ENCODE data around the gene RASSF8.

The RASSF8 gene

GRCh38 chr12:26113181-26113654 lies 154.7 kb downstream of the RASSF8 start:
- DNase-seq: no peak

GRCh38 chr12:26113853-26114719 lies 155.6 kb downstream of the RASSF8 start:
- DNase-seq: peak; percentile 64

DNA sequence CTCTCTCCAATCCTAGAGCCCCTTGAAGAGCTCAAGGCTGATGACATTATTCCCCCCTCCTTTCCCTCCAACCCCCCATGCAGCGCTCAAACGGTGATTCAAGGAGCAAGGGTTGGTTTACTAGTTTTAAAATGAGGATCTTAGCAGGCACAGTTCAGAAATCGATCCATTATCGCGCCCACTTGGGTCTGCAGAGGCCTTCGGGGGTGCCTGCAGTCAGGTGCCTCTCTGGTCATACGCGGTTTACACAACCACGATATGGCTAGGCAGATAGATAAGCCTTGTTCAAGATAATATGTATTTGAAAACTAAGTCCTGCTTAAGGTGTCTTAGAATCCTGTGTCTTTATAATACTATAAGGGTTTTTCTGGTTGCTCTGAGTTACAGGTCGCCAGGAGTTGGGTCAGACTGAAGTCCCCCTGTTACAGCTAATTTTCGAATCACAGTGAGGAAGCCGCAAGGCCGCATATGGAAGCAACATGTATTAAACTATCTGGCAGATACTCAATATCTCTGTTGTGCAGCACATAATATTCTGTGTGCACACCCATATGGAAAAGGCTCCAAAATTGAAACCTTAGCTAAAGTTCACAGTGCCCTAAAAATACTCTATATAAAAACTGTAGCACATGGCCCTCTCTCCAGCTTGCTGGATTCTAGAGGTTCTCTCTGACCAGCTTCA lies 156.4 kb downstream of the RASSF8 start:
- no peak for DNase-seq

DNA sequence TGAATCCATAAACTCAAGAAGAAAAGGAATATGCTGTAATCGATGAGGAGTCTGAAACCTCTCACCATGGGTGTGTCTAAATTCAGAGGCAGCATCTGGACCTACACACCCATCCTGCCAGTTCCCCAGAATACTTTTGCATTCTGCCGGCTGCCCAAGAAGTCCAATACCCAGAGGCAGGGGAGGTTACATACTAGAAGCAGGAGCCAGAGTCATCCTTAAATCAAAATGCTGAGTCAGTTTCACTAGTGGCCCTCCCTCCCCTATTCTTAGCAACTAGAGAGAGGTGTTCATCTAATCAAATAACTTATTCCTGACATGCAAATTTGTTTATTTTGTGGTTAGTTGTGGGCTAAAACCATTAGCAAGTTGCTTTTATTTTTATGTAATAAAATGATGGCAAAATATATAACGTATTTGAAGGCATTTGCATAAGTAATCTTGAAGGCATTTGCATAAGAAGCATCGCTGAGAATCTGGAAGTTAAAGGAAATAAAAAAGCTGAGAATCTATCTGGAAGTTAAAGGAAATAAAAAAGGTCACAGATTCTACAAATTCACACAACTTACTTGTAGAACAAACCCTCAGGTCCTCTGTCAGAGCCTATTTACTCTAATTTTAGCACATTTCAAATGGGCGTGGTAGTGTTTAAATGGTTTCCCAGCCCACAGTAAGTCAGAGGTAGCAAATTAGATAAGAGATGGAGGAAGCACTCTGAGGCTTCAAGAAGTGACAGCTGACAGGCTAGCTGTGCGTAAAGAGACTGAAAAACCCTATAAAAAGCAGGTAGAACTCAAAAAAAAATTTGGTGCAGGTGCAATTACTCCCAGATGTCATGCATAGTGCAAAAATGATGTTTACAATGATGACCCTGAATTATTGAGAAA lies 158.6 kb downstream of the RASSF8 start:
- DNase-seq: no peak

DNA sequence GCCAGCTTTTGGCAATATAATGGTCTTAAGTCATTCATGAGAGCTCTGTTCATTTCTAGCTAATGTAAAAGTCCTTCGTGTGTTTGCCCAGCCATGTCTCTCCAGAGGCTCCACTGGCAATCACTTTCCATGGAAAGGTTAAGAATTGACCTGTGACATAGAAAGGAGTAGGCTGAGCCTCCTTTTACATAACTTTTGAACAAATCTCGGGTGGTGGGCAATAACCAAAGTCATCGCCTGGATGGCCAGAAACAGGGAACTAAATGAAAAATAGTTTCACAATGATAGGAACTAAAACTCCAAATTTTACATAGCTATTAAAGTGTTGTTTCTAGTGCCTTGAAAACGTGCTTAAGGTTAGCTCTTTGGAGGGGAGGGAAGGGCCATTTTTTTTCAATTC lies 159.8 kb downstream of the RASSF8 start:
- no peak for DNase-seq

GRCh38 chr12:26119391-26119989 lies 161.0 kb downstream of the RASSF8 start:
- no peak for DNase-seq

DNA sequence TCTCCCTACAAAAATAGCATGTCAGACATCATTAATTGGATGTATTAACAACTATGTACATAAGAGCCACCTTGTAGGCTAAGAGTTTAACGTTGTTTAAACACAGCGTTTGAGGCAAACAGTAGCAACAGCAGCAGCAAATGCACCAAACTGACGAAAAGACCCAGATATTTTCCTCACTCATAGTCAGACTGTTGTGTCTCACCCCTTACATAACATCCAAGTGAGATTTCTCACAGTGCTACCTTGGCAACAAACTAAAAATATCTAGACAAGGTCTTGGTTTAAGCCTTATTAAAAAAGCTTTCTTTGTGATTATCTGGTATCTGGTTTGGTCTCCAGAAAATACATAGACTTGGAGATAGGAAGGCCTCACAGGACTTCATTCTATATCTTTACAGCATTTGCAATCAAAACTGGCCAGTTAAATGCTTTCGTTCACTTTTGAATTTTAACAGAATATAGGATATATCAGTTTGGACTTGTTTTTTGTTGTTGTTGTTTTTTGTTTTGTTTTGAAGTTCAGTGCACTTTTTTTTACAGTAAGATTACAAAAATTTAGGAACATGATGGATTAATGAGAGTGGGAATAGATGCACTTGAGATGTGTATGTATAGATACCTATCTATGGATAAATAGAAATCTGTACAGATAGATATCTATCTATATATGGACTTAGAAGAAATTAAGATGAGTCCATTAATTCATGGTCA lies 162.2 kb downstream of the RASSF8 start:
- DNase-seq: no peak

DNA sequence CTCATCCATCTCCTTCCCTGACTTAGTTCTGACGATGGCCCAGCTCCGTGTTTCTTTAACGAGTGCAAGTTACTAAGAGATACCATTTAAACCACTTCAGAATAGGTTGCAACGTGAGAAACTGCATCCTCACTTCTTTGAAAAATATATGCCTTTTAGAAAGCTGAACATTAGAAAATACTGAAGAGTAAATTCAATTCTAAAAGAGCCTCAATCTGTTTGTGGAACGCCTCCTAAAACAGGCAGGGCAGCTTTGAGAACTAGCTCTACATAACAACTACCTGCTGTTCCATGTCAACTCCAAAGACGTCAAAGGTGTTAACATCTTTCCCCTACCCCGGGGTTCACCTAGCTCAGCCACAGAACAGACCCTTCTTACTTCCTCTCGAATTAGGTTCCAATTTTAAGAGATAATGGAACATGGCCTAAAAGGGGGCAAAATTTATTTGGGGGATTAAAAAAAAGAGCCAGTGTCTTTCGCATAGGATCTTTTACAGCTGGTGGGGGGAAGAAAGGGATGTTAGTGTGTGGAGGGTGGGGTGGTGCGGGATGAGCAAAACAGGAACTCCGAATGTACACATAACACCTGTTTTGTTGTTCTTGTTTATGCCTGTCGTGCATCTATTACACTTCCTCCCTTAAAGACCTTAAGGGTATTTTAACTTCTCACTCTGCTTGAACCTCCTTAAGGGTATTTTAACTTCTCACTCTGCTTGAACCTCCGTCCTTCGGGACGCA lies 163.0 kb downstream of the RASSF8 start:
- DNase-seq: no peak

DNA sequence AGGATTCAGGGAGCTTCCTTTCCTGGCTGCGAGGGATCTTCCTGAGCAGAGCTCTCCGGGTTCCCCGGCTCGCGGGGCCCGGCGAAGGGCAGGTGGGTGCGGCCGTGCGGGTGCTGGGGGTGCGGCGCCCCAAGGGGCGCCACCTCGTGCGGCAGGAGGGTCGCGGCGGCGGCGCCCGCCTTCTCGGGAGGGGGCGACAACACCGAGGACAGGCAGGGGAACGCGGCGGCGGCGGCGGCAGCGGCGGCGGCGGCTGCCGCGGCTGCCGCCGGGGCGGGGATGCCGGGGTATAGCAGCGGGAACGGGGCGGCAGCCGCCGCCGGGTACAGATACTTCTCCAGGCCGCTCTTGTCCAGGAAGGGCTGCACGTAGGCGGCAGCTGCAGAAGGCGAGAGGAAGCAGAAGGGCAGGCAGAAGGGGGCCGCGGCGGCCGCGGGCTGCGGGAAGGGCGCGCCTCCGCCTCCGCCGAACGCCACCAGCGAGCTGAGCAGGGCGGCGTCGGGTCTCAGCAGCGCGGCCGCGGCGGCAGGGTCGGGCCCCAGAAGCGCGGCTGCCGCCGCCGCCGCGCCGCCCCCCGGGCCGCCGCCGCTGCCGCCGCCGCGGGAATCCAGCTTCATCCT lies 163.7 kb downstream of the RASSF8 start:
- no peak for DNase-seq

GRCh38 chr12:26122681-26123481 lies 164.4 kb downstream of the RASSF8 start:
- DNase-seq: no peak

DNA sequence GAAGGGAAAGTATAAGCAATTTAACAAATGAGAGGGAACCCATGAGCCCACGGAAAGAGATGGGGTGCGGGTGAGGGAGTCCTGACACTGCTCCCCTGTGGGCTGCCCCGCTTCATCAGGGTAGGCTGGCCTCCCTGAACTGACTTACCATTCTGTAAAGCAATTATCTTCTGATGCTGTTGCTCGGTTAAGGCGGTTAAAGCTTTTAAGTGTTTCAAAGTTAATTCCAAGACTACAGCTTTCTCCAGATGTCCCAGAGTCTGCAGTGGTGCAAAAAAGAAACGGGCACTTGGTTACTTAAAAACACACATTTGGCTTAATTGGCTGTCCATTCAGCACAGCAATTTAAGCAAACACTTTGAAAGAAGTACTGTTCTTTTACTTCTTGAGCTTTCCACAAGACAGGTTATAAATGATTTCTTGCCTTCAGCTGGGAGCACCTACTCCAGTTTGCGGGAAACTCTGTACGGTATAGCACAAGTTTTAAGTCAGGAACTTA lies 165.0 kb downstream of the RASSF8 start:
- no peak for DNase-seq

GRCh38 chr12:26124446-26125399 lies 166.2 kb downstream of the RASSF8 start, which contains the start of gene BHLHE41:
Gene BHLHE41 (minus strand): TSS chr12:26125037. CDS start chr12:26124779, 258 bp downstream.
- DNase-seq: no peak

DNA sequence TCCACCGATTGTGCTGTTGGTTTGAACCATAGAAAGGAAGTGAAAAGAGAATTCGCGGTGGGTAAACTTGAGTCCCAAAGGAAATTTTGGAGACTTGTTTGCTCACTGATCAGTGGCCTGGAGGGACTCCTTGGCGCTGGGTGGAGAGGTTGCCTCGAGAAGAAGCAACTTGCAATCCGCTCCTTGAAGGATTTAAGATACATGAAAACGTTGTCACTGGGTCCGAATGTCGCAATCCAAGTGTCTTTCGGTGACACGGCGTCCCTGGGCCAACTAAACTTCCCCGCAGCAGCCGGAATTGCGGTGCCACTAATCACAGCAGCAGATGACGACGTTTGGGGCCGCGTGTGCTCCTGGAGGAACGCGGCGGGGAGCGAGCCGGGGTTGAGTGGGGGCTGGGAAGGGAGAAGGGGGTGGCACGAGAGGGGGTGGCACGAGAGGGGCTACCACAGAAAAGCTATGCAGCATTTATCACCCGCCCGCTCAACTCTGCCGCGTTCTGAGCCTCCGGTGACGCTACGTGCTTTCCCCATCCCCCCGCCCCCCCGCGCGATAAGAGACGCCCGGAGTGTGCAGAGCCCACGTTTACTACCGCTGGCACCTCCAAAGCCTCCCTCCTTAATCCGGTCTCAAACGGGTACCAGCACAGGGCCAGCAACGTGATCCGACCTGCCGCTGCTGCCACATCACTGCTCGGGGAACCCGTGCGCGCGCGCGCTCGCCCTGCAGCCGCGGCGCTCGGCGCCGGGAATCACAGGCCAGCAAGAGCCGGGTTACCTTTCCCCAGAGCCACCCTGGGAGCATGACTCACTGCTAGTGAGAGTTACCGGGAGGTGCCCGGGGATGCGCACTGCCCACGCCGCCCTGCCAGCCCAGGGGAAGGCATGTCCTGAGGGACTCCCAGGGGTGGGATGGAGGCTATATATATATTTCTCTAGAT lies 167.2 kb downstream of the RASSF8 start:
- no peak for DNase-seq

DNA sequence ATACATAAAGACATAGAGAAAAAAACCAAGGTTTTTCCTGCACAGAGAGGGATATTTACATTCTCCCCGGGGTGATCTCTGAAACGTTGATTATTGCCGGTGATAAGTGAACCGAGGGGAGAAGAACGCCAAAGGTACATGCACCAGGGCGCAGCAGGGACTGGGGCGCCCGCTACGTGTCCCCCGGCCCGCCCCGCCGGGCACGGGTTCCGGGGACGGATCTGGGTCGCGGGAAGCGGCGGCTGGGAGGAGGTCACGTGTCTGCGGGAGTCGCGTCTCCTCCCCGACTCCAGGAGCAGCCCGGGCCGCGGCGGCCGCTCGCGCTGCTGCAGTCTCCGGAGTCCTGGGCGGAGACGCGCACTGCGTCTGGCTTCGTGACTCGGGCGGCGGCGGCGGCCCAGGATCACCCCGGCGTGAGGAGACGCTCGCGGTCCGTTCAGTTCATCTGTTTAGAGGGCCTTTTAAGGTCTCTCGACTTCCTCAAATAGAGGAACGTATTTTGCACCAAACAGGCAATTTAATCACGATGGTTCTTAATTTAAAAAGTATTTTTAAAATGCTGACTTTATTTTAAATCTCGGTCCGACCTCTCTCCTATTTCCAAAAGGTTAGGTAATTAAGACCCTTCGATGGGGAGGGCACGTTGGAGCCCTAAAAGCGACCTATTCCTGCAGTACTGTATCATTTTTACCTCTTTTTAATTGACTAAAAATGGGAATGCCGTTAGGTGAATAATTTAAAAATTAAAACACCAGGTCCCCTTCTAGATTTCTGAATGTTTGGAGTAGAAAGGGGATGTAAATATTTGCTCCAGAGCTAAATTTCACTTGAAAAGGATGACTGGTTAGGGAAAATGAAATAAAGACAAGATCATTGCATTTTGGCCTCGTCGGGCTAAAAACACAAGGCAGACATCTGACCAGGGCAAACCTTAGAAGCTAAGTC lies 168.1 kb downstream of the RASSF8 start:
- DNase-seq: no peak

DNA sequence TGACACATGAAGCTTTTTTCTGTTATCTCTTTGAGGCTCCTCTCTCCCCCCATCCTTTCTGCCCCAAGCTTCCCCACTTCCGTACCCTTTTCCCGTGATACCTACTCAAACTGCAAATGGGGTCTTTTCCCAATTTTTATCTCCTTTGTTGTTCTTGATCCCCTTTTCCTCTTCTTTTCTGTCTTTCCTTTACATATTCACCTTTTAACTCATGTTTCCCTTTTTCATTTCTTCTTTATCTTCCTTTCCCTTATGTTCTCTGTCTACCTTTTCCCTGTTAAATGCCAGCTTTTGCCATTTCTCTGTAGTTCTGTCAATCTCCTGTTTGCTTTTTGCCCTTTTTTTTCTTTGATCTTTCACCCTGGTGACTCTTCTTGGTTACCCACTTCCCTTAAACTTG lies 168.9 kb downstream of the RASSF8 start:
- no peak for DNase-seq

DNA sequence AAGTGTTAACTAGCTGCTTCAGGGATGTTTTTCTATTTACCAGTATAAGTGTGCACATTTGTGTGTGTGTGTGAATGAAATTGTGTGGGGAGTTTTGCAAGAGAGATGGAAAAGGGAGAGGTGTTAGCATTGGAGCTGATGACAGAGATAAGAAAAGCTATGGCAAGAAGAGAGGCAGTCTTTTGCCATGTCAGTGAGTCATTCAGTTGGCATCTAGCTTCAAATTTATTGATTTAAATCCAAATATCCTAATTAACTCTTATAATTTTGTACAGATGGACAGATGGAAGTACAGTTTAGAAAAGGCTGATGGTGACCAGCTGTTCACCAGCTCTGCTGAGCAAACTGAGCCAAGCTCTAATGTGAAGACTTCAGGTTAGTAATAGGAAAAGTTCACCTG lies 169.7 kb downstream of the RASSF8 start:
- DNase-seq: no peak

All from activated CD4-positive, alpha-beta T cell treated with anti-CD3 and anti-CD28 coated beads for 1 hour (primary cell).